C4-2B (cell line): Measurements from ENCODE around the gene FOS.

Experiments used
- ZFX ChIP-seq: fragments of 450-650 bp; IDR thresholded peaks from 2 replicates; pipeline ENCODE4 v1.6.1; 2017
- TF ChIP-seq, protein P1 (sequence below): fragments of 450-650 bp; conservative IDR thresholded peaks from 2 replicates; pipeline ENCODE4 v1.5.1; 2017; ENCODE audit warnings: mild to moderate bottlenecking

DNA sequence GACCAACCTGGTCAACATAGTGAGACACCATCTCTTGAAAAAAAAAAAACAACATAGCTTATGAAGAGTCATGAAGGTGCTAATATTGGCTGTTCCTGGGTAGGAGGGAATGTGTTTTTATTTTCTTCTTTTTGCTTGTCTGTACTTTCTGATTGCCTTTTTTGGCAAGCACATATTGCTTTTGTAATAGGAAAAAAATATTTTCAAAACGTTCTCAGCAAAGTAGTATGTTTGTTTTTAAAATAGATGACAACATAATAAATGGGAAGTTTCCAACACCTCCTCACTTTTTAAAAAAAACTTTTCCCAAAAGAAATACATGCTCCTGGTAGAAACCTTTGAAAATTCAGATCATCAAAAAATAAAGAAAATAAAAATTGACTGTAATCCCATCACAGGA is 20.9 kb downstream of the FOS start:
- TF ChIP-seq, protein P1, sequence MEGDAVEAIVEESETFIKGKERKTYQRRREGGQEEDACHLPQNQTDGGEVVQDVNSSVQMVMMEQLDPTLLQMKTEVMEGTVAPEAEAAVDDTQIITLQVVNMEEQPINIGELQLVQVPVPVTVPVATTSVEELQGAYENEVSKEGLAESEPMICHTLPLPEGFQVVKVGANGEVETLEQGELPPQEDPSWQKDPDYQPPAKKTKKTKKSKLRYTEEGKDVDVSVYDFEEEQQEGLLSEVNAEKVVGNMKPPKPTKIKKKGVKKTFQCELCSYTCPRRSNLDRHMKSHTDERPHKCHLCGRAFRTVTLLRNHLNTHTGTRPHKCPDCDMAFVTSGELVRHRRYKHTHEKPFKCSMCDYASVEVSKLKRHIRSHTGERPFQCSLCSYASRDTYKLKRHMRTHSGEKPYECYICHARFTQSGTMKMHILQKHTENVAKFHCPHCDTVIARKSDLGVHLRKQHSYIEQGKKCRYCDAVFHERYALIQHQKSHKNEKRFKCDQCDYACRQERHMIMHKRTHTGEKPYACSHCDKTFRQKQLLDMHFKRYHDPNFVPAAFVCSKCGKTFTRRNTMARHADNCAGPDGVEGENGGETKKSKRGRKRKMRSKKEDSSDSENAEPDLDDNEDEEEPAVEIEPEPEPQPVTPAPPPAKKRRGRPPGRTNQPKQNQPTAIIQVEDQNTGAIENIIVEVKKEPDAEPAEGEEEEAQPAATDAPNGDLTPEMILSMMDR: no peak
- TF ChIP-seq ZFX: no peak
